ENCODE results near the gene NCK1.

- no peak for TF ChIP-seq CTCF (IDR thresholded peaks at IDR 0.05; ENCODE audit: low read depth, low read length)
- TF ChIP-seq EZH2phosphoT487 (IDR thresholded peaks at IDR 0.05; ENCODE audit: low read depth), result no peak
Measured at GRCh38 chr3:136818769-136819391, 43.1 kb upstream of the NCK1 start, which contains the start of gene SLC35G2.
